NCI-H774 (cell line): Measurements from ENCODE around the gene HIGD1A.

Experiments
- DNase-seq: peaks from one replicate; lab custom pipeline; 2025; lab: John Stamatoyannopoulos, UW

HIGD1A gene

DNA sequence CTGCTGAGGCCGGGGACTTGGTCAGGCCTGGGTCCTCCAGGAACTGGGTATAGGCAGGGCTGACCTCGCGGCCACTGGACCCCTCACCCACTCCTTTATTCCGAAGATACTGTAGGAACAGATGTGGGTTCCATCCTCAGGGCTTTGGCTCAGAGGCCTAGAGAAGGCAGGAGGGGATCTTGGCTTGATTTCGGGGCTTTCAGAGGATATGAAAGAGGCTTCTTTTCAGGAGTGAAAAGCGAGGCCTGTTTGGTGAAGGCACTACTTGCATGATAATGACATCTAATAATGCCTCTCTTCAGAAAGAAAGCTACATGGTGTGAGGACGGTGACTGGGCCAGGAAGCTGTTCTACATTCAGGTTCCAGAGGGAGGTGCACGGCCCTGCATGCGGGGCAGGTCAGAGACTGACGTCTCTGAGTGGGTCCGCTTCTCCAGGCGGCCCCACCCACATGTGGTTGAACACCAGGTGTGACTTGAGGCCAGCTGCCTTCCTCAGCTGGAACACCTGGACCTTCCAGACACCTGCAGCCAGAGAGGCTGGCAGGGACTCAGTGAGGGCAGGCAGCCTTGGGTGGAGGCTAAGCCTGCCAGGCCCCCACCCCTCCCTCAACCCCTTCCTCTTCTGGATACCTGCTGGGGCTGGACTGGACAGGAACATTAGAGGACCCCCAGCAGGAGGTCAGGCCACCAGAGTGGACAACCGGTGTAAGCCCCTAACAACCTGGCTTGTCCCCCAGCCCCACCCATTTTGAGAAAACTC lies 70.6 kb downstream of the HIGD1A start:
- no peak for DNase-seq
